Activated gamma-delta T cell treated with anti-CD3 and anti-CD28 coated beads, Interleukin-2, amount 50 U/mL, for 16 hours (primary cell): ENCODE measurements around the gene WDR64.
"Not testable (repeated sequence)": the region's sequence is repeated elsewhere in the genome, so short reads cannot be mapped to it uniquely, and the experiment has no call there.

Experiments used
- DNase-seq: peaks from one replicate; pipeline ENCODE4 v3.0.0-alpha.2; 2020; ENCODE audit warnings: low read depth

The WDR64 gene

GRCh38 chr1:241658081-241658793, 6.2 kb downstream of the WDR64 start:
- DNase-seq, result no peak

- not testable (repeated sequence) for DNase-seq
These were observed 6.9 kb downstream of the WDR64 start for GRCh38 chr1:241659016-241659415.

- DNase-seq, result no peak
These were observed 8.4 kb downstream of the WDR64 start for GRCh38 chr1:241660424-241660972.

- DNase-seq, result no peak
These were observed 14.3 kb downstream of the WDR64 start for GRCh38 chr1:241666419-241666818.

- DNase-seq, result no peak
These were observed 20.2 kb downstream of the WDR64 start for GRCh38 chr1:241672301-241672700.

GRCh38 chr1:241674805-241675384, 22.8 kb downstream of the WDR64 start:
- DNase-seq, result no peak

- DNase-seq, result no peak
These were observed 23.9 kb downstream of the WDR64 start for GRCh38 chr1:241675983-241676382.

GRCh38 chr1:241677201-241677600, 25.1 kb downstream of the WDR64 start:
- DNase-seq, result peak; percentile 7

- no peak for DNase-seq
These were observed 26.5 kb downstream of the WDR64 start for GRCh38 chr1:241678536-241678935.

- DNase-seq, result no peak
These were observed 27.3 kb downstream of the WDR64 start for GRCh38 chr1:241679404-241679803.

GRCh38 chr1:241679961-241680360, 27.9 kb downstream of the WDR64 start:
- DNase-seq, result no peak

GRCh38 chr1:241681861-241682448, 29.9 kb downstream of the WDR64 start:
- not testable (repeated sequence) for DNase-seq

GRCh38 chr1:241682921-241683320, 30.8 kb downstream of the WDR64 start:
- no peak for DNase-seq

GRCh38 chr1:241684108-241684507, 32.0 kb downstream of the WDR64 start:
- DNase-seq, result no peak

- DNase-seq, result no peak
These were observed 36.9 kb downstream of the WDR64 start for GRCh38 chr1:241688940-241689368.

GRCh38 chr1:241695246-241696171, 43.4 kb downstream of the WDR64 start:
- no peak for DNase-seq

- no peak for DNase-seq
These were observed 44.2 kb downstream of the WDR64 start for GRCh38 chr1:241696172-241696814.

- no peak for DNase-seq
These were observed 44.9 kb downstream of the WDR64 start for GRCh38 chr1:241696815-241697639.

- no peak for DNase-seq
These were observed 45.5 kb downstream of the WDR64 start for GRCh38 chr1:241697640-241698018.

GRCh38 chr1:241698177-241698576, 46.1 kb downstream of the WDR64 start:
- no peak for DNase-seq
